Aorta (tissue), 5 donors: ENCODE measurements around the gene MYL11. TPM values are rescaled to one million over a fixed set of nuclear protein-coding genes. Genes with fewer than 3 reads are reported as not detected.

ENCODE experiments used
- ATAC-seq: fragments of 200-7000 bp; cut with Tn5 transposase; one replicate; pipeline ENCODE4 v1.9.1; 2022; ENCODE audit warnings: moderate library complexity; ENCODE audit not compliant: low FRiP score
- DNase-seq, 2 donors: peaks; one replicate each; pipeline ENCODE4 v3.0.0-alpha.2; 2020
- H3K27ac ChIP-seq, 2 donors: one replicate each; pipeline ENCODE4 v1.5.1; 2013; ENCODE audit warnings: low read length in 2 of 2, mild to moderate bottlenecking in 2 of 2, moderate library complexity in 2 of 2, control low read depth in 1 of 2, inconsistent platforms in 1 of 2, low read depth in 1 of 2
- H3K27me3 ChIP-seq, 2 donors: one replicate each; pipeline ENCODE4 v1.6.1; 2013; ENCODE audit warnings: control low read depth in 1 of 2, low read length in 1 of 2, mild to moderate bottlenecking in 1 of 2, moderate library complexity in 1 of 2; ENCODE audit not compliant: insufficient read depth in 2 of 2, control insufficient read depth in 1 of 2
- H3K36me3 ChIP-seq, 2 donors: one replicate each; pipeline ENCODE4 v1.6.1; 2013; ENCODE audit warnings: control low read depth in 1 of 2, low read length in 1 of 2, mild to moderate bottlenecking in 1 of 2; ENCODE audit not compliant: insufficient read depth in 2 of 2, control insufficient read depth in 1 of 2
- H3K4me1 ChIP-seq, 2 donors: one replicate each; pipeline ENCODE4 v1.6.1; 2013; ENCODE audit warnings: low read length in 2 of 2, control low read depth in 1 of 2, mild to moderate bottlenecking in 1 of 2, moderate library complexity in 1 of 2; ENCODE audit not compliant: insufficient read depth in 2 of 2, control insufficient read depth in 1 of 2
- H3K4me3 ChIP-seq, 2 donors: one replicate each; pipeline ENCODE4 v1.5.1; 2013; ENCODE audit warnings: low read length in 2 of 2, control low read depth in 1 of 2, mild to moderate bottlenecking in 1 of 2
- H3K9me3 ChIP-seq: one replicate; pipeline ENCODE4 v1.6.1; 2013; ENCODE audit warnings: mild to moderate bottlenecking, low read length; ENCODE audit not compliant: control insufficient read depth
- WGBS, 2 donors: extraction: QIAGEN DNeasy Blood & Tissue Kit; methylation state at CpG; one replicate each; pipeline ENCODE4 v1.1.7; 2013; 5-methylcytosine and 5-hydroxymethylcytosine counted together
- intact Hi-C, 2 donors: fragments of 100-400 bp; cut with DNase I; formaldehyde crosslinking; loops; one replicate each; pipeline versions ENCODE4 v1.14.2 to v1.15.0; 2022
- polyA plus RNA-seq, 2 donors: library from polyadenylated mRNA; stranded (reverse); fragments of 200-250 nt; gene quantifications; one replicate each; pipeline ENCODE4 v1.2.3, GENCODE V29; 2013
- total RNA-seq, 2 donors: library from RNA; stranded (reverse); fragmentation: NEBNext Ultra II Directional; extraction: Animal tissue kit (Norgen Biotek cat#: 25700); gene quantifications; one replicate each; pipeline ENCODE4 v1.2.1, GENCODE V29; 2021
- donor health status: healthy with polysubstance abuse.
- donor health status: Bipolar disorder and iron deficiency.
- donor health status: DM: no; HTN: no; CAD: no.
- donor health status: DM: no; HTN: no; CAD: no.
- donor health status: DM: yes; HTN: yes; CAD: no.

The MYL11 gene
- total and polyA plus RNA-seq, 4 donors: 0.26 TPM; not detected in 3

GRCh38 chr16:30357085-30357714, 17.4 kb upstream of the MYL11 start:
- WGBS, 2 donors: 66% methylated on average over 5 of the region's 5 CpGs
- no peaks in the 10 kb centered on the region for H3K4me1 ChIP-seq
- DNase-seq: no peak
- peaks cover 0 to 4% of the 10 kb centered on the region in 2 donors for H3K36me3 ChIP-seq
- H3K4me3 ChIP-seq: no peak overlapping the region
- no peak overlapping the region for H3K27ac ChIP-seq
- no peaks in the 10 kb centered on the region for H3K27me3 ChIP-seq
- H3K9me3 ChIP-seq: no peaks in the 10 kb centered on the region
- ATAC-seq: no peak
- intact Hi-C loops: no loop called here

GRCh38 chr16:30357715-30358576, 16.7 kb upstream of the MYL11 start:
- peaks cover 0 to 4% of the 10 kb centered on the region in 2 donors for H3K36me3 ChIP-seq
- no peaks in the 10 kb centered on the region for H3K27me3 ChIP-seq
- no peaks in the 10 kb centered on the region for H3K9me3 ChIP-seq
- no peak overlapping the region for H3K27ac ChIP-seq
- WGBS, 2 donors: 85 to 86% methylated on average over 32 to 37 of the region's 37 CpGs
- H3K4me3 ChIP-seq: no peak overlapping the region
- intact Hi-C loops: no loop called here
- ATAC-seq (no peak), DNase-seq (no peak)
- no peaks in the 10 kb centered on the region for H3K4me1 ChIP-seq

- Histone ChIP-seq H3K9me3 (no peaks in the 10 kb centered on the region), H3K4me1 (no peaks in the 10 kb centered on the region), H3K4me3 (no peak overlapping the region), H3K36me3 (peaks cover 0 to 4% of the 10 kb centered on the region in 2 donors), H3K27me3 (no peaks in the 10 kb centered on the region), H3K27ac (no peak overlapping the region)
- intact Hi-C loops: no loop called here
- DNase-seq: no peak
- 89 to 91% methylated on average over 9 of the region's 9 CpGs for WGBS, 2 donors
- no peak for ATAC-seq
Measured at GRCh38 chr16:30358577-30358936, 16.0 kb upstream of the MYL11 start.

- 83 to 87% methylated on average over 28 of the region's 28 CpGs for WGBS, 2 donors
- intact Hi-C loops: no loop called here
- no peak for DNase-seq
- Histone ChIP-seq H3K36me3 (peaks cover 0 to 4% of the 10 kb centered on the region in 2 donors), H3K27ac (no peak overlapping the region), H3K27me3 (no peaks in the 10 kb centered on the region), H3K4me3 (no peak overlapping the region), H3K9me3 (no peaks in the 10 kb centered on the region), H3K4me1 (no peaks in the 10 kb centered on the region)
- no peak for ATAC-seq
Measured at GRCh38 chr16:30358990-30359870, 15.4 kb upstream of the MYL11 start.

GRCh38 chr16:30359871-30360170, 14.8 kb upstream of the MYL11 start:
- Histone ChIP-seq H3K27ac (no peak overlapping the region), H3K36me3 (peaks cover 0 to 4% of the 10 kb centered on the region in 2 donors), H3K9me3 (no peaks in the 10 kb centered on the region), H3K27me3 (no peaks in the 10 kb centered on the region), H3K4me1 (no peaks in the 10 kb centered on the region), H3K4me3 (no peak overlapping the region)
- 72 to 78% methylated on average over 6 of the region's 6 CpGs for WGBS, 2 donors
- intact Hi-C loops: no loop called here
- no peak for DNase-seq
- ATAC-seq: no peak

GRCh38 chr16:30361180-30361579, 13.4 kb upstream of the MYL11 start:
- DNase-seq (no peak), ATAC-seq (no peak)
- intact Hi-C loops: no loop called here
- 89 to 90% methylated on average over 7 of the region's 7 CpGs for WGBS, 2 donors
- H3K27ac ChIP-seq: no peak overlapping the region
- no peak overlapping the region for H3K4me3 ChIP-seq
- no peaks in the 10 kb centered on the region for H3K27me3 ChIP-seq
- no peaks in the 10 kb centered on the region for H3K9me3 ChIP-seq
- H3K4me1 ChIP-seq: no peaks in the 10 kb centered on the region
- H3K36me3 ChIP-seq: peaks cover 0 to 4% of the 10 kb centered on the region in 2 donors

- H3K36me3 ChIP-seq: no peaks in the 10 kb centered on the region
- intact Hi-C loops: no loop called here
Measured at GRCh38 chr16:30365200-30365599, 9.4 kb upstream of the MYL11 start.

GRCh38 chr16:30366511-30366910, 8.1 kb upstream of the MYL11 start:
- ATAC-seq (no peak), DNase-seq (no peak)
- peaks cover 0 to 4% of the 10 kb centered on the region in 2 donors for H3K4me1 ChIP-seq
- WGBS, 2 donors: 84% methylated on average over 4 of the region's 4 CpGs
- H3K4me3 ChIP-seq: no peak overlapping the region
- no peaks in the 10 kb centered on the region for H3K9me3 ChIP-seq
- no peaks in the 10 kb centered on the region for H3K36me3 ChIP-seq
- H3K27me3 ChIP-seq: no peaks in the 10 kb centered on the region
- intact Hi-C loops: no loop called here
- no peak overlapping the region for H3K27ac ChIP-seq

More at GRCh38 chr16:30365200-30365599, 9.4 kb upstream of the MYL11 start:
- no peaks in the 10 kb centered on the region for H3K27me3 ChIP-seq
- peaks cover 0 to 4% of the 10 kb centered on the region in 2 donors for H3K4me1 ChIP-seq
- H3K9me3 ChIP-seq: no peaks in the 10 kb centered on the region
- DNase-seq (no peak), ATAC-seq (no peak)
- WGBS, 2 donors: 75% methylated on average over 10 of the region's 10 CpGs
- H3K27ac ChIP-seq: no peak overlapping the region
- no peak overlapping the region for H3K4me3 ChIP-seq
